Panc1 (cell line): ENCODE results near the gene SPNS3. TPM values are rescaled to one million over a fixed set of nuclear protein-coding genes. Genes with fewer than 3 reads are reported as not detected.

Source experiments
- ATAC-seq: fragments of 200-7000 bp; cut with Tn5 transposase; 2 replicates; pipeline ENCODE4 v1.9.1; 2020; ENCODE audit warnings: mild to moderate bottlenecking, moderate library complexity
- BruUV-seq: library from RNA; stranded (reverse); fragments of 400-500 nt; replicated peaks from 2 replicates; lab custom pipeline; 2021; lab: Mats Ljungman, UMichigan
- CTCF ChIA-PET: fragments of 300-600 bp; sonication (Branson Sonifier 250); formaldehyde crosslinking; loops from one replicate; lab custom pipeline; 2022; ENCODE audit warnings: antibody characterized with exemption; lab: Charles Lee
- POLR2A ChIA-PET: fragments of 300-600 bp; sonication (Branson Sonifier 250); formaldehyde crosslinking; loops from one replicate; lab custom pipeline; 2022; ENCODE audit warnings: antibody characterized with exemption; lab: Charles Lee
- DNase-seq: peaks from one replicate; pipeline ENCODE4 v3.0.0-alpha.2; 2010; ENCODE audit warnings: low read depth, low spot score
- H3K27ac ChIP-seq: 2 replicates; pipeline ENCODE4 v1.5.1; 2011; ENCODE audit warnings: mild to moderate bottlenecking, low read length, inconsistent platforms
- H3K27me3 ChIP-seq: fragments of 200-500 bp; sonication (Bioruptor generic); 2 replicates; pipeline ENCODE4 v1.6.0; 2014; ENCODE audit warnings: low read length, inconsistent platforms; ENCODE audit not compliant: control insufficient read depth, insufficient read depth
- H3K36me3 ChIP-seq: fragments of 200-500 bp; sonication (Bioruptor generic); 2 replicates; pipeline ENCODE4 v1.5.1; 2014; ENCODE audit warnings: inconsistent platforms, mild to moderate bottlenecking, low read length, moderate library complexity; ENCODE audit not compliant: control insufficient read depth, insufficient read depth
- H3K4me1 ChIP-seq: 2 replicates; pipeline ENCODE4 v1.5.1; 2011; ENCODE audit warnings: inconsistent platforms, mild to moderate bottlenecking, low read length, moderate library complexity; ENCODE audit not compliant: control insufficient read depth, insufficient read depth
- H3K4me3 ChIP-seq, 2 experiments: 2 replicates each; pipeline ENCODE4 v1.5.1; 2011 to 2012; ENCODE audit warnings: low read depth in 2 of 2, low read length in 2 of 2, mild to moderate bottlenecking in 2 of 2, inconsistent platforms in 1 of 2, moderate library complexity in 1 of 2
- H3K9me3 ChIP-seq: fragments of 200-500 bp; sonication (Bioruptor generic); 2 replicates; pipeline ENCODE4 v1.5.1; 2014; ENCODE audit warnings: low read depth, mild to moderate bottlenecking, inconsistent platforms, low read length, moderate library complexity; ENCODE audit not compliant: control insufficient read depth, insufficient read depth
- POLR2AphosphoS5 ChIP-seq: IDR thresholded peaks from 2 replicates; pipeline ENCODE4 v1.6.1; 2012; ENCODE audit warnings: mild to moderate bottlenecking, low read depth, low read length, moderate library complexity
- SIN3A ChIP-seq: IDR thresholded peaks from 2 replicates; pipeline ENCODE4 v1.6.1; 2012; ENCODE audit warnings: low read depth, mild to moderate bottlenecking, low read length, moderate library complexity, borderline replicate concordance; ENCODE audit not compliant: insufficient read depth
- TCF7L2 ChIP-seq: IDR thresholded peaks from 2 replicates; pipeline ENCODE4 v1.6.1; 2011; ENCODE audit warnings: mild to moderate bottlenecking, low read depth, low read length, inconsistent platforms
- in situ Hi-C: cut with HindIII; loops from 2 replicates; pipeline ENCODE4 v1.10.0; 2016; ENCODE audit warnings: low sequenced_read_pairs, low pct_unique_long_range_greater_than_20kb
- intact Hi-C: fragments of 100-400 bp; cut with micrococcal nuclease; formaldehyde crosslinking; loops from one replicate; pipeline ENCODE4 v1.10.0; 2022; ENCODE audit not compliant: unreplicated experiment
- total RNA-seq: library from RNA; stranded (reverse); gene quantifications from one replicate; pipeline ENCODE4 v1.2.1, GENCODE V29; 2021; ENCODE audit not compliant: unreplicated experiment
- TF ChIP-seq, protein P1 (sequence below): fragments of 450-650 bp; IDR thresholded peaks from 2 replicates; pipeline ENCODE4 v1.5.1; 2017; ENCODE audit warnings: mild to moderate bottlenecking
- TF ChIP-seq, protein P2 (sequence below), 2 experiments: IDR thresholded peaks; 2 replicates each; pipeline ENCODE4 v1.6.1; 2011 to 2012; ENCODE audit warnings: low read depth in 2 of 2, control low read depth in 1 of 2, low read length in 1 of 2, mild to moderate bottlenecking in 1 of 2, moderate library complexity in 1 of 2; ENCODE audit not compliant: insufficient read depth in 1 of 2

The SPNS3 gene
- total RNA-seq, 1 experiment from 2014 or later = 0.10 TPM

DNA sequence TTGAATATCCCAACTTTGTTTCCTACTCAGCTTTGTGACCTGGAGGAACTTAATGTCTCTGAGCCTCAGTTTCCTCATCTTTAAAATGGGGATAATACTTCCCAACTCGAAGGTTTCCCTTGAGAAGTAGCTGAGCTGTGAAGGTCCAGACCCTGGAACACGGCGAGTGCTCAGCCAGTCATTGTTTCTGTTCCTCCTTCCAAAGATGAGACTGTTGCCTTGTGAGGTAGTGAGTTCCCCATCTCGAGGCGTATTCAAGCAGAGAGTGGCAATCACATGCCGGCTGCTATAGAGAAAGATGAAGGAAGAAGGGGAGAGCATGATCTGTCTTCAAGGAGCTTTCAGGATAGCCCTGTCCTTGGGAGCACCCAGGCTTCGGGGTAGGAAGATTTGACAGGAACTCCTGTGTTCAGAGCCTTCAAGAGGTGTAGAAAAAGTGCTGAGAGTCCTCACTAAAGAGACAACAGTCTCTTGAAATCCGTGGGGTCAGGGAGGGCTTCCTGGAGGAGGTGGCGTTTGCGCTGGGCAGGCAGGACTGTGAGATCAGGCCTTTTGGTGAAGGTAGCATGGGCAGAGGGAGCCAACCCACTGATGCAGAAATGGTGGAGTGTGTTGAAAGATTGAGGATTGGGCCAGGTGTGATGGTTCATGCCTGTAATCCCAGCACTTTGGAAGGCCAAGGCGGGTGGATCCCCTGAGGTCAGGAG, 92.1 kb downstream of the SPNS3 start:
- H3K9me3 ChIP-seq = no peaks in the 10 kb centered on the region
- no peak overlapping the region for H3K4me3 ChIP-seq
- no peak overlapping the region for H3K27ac ChIP-seq
- H3K36me3 ChIP-seq = no peaks in the 10 kb centered on the region
- no peaks in the 10 kb centered on the region for H3K27me3 ChIP-seq
- BruUV-seq = no TSS peak
- ChIA-PET POLR2A (no interaction called here), CTCF (interaction anchor here (0.7 kb wide), 1 partner anchor 103 kb away, joined by 5 read pairs; no protein-coding TSS in a partner anchor)
- DNase-seq (no peak), ATAC-seq (no peak)
- H3K4me1 ChIP-seq = no peaks in the 10 kb centered on the region
- intact Hi-C loops (no loop called here), in situ Hi-C loops (no loop called here)
- TF ChIP-seq, protein P1, sequence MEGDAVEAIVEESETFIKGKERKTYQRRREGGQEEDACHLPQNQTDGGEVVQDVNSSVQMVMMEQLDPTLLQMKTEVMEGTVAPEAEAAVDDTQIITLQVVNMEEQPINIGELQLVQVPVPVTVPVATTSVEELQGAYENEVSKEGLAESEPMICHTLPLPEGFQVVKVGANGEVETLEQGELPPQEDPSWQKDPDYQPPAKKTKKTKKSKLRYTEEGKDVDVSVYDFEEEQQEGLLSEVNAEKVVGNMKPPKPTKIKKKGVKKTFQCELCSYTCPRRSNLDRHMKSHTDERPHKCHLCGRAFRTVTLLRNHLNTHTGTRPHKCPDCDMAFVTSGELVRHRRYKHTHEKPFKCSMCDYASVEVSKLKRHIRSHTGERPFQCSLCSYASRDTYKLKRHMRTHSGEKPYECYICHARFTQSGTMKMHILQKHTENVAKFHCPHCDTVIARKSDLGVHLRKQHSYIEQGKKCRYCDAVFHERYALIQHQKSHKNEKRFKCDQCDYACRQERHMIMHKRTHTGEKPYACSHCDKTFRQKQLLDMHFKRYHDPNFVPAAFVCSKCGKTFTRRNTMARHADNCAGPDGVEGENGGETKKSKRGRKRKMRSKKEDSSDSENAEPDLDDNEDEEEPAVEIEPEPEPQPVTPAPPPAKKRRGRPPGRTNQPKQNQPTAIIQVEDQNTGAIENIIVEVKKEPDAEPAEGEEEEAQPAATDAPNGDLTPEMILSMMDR = no peak
- TF ChIP-seq POLR2AphosphoS5 = no peak
- TF ChIP-seq TCF7L2 = no peak

DNA sequence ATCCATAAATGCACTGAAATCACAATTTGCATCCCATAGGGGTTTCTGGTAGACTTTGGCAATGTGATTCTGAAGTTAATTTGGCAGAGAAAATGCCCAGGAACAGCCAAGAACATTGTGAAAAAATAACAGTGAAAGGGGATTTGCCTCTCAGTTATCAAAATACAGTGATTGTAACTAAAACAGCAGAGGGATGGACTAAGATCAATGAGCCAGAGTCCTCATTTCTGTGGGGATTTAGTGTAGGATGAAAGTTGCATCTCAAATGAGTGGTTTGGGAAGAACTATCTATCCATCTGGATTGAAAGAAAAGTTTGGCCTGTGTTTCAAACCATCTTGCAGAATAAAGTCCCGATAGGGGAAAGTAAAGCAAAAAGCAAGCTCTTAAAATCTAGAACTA, 93.4 kb downstream of the SPNS3 start:
- in situ Hi-C loops = no loop called here
- Histone ChIP-seq H3K4me3 (no peak overlapping the region), H3K9me3 (no peaks in the 10 kb centered on the region), H3K27me3 (no peaks in the 10 kb centered on the region), H3K27ac (no peak overlapping the region), H3K4me1 (no peaks in the 10 kb centered on the region), H3K36me3 (no peaks in the 10 kb centered on the region)
- TF ChIP-seq SIN3A (no peak), POLR2AphosphoS5 (no peak), TCF7L2 (no peak)
- TF ChIP-seq, protein P1 = no peak
- TF ChIP-seq, protein P2, sequence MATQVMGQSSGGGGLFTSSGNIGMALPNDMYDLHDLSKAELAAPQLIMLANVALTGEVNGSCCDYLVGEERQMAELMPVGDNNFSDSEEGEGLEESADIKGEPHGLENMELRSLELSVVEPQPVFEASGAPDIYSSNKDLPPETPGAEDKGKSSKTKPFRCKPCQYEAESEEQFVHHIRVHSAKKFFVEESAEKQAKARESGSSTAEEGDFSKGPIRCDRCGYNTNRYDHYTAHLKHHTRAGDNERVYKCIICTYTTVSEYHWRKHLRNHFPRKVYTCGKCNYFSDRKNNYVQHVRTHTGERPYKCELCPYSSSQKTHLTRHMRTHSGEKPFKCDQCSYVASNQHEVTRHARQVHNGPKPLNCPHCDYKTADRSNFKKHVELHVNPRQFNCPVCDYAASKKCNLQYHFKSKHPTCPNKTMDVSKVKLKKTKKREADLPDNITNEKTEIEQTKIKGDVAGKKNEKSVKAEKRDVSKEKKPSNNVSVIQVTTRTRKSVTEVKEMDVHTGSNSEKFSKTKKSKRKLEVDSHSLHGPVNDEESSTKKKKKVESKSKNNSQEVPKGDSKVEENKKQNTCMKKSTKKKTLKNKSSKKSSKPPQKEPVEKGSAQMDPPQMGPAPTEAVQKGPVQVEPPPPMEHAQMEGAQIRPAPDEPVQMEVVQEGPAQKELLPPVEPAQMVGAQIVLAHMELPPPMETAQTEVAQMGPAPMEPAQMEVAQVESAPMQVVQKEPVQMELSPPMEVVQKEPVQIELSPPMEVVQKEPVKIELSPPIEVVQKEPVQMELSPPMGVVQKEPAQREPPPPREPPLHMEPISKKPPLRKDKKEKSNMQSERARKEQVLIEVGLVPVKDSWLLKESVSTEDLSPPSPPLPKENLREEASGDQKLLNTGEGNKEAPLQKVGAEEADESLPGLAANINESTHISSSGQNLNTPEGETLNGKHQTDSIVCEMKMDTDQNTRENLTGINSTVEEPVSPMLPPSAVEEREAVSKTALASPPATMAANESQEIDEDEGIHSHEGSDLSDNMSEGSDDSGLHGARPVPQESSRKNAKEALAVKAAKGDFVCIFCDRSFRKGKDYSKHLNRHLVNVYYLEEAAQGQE (IDR thresholded peaks at IDR 0.05; ENCODE audit: insufficient read depth in 1 of 2, low read depth in 2 of 2, low read length in 1 of 2) = no peak
- ATAC-seq = no peak
- no TSS peak for BruUV-seq
- ChIA-PET POLR2A (no interaction called here), CTCF (no interaction called here)
- DNase-seq = no peak
- intact Hi-C loops = no loop called here
